Fibroblast of skin of back (primary cell): Measurements from ENCODE around the gene MYO3B. TPM values are rescaled to one million over a fixed set of nuclear protein-coding genes. Genes with fewer than 3 reads are reported as not detected.

Source experiments
- DNase-seq: peaks from one replicate; pipeline ENCODE4 v3.0.0-alpha.2; 2013
- polyA plus RNA-seq, 2 experiments: library from polyadenylated mRNA; unstranded; fragments of 120-200 nt; gene quantifications; one replicate each; pipeline ENCODE4 v1.2.1, GENCODE V29; 2013; ENCODE audit not compliant: insufficient read length in 2 of 2

The MYO3B gene, protein sequence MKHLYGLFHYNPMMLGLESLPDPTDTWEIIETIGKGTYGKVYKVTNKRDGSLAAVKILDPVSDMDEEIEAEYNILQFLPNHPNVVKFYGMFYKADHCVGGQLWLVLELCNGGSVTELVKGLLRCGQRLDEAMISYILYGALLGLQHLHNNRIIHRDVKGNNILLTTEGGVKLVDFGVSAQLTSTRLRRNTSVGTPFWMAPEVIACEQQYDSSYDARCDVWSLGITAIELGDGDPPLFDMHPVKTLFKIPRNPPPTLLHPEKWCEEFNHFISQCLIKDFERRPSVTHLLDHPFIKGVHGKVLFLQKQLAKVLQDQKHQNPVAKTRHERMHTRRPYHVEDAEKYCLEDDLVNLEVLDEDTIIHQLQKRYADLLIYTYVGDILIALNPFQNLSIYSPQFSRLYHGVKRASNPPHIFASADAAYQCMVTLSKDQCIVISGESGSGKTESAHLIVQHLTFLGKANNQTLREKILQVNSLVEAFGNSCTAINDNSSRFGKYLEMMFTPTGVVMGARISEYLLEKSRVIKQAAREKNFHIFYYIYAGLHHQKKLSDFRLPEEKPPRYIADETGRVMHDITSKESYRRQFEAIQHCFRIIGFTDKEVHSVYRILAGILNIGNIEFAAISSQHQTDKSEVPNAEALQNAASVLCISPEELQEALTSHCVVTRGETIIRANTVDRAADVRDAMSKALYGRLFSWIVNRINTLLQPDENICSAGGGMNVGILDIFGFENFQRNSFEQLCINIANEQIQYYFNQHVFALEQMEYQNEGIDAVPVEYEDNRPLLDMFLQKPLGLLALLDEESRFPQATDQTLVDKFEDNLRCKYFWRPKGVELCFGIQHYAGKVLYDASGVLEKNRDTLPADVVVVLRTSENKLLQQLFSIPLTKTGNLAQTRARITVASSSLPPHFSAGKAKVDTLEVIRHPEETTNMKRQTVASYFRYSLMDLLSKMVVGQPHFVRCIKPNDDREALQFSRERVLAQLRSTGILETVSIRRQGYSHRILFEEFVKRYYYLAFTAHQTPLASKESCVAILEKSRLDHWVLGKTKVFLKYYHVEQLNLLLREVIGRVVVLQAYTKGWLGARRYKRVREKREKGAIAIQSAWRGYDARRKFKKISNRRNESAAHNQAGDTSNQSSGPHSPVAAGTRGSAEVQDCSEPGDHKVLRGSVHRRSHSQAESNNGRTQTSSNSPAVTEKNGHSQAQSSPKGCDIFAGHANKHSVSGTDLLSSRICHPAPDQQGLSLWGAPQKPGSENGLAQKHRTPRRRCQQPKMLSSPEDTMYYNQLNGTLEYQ (N-terminal part only)
- 0.04 TPM for polyA plus RNA-seq (2013, experiment 1 of 2; ENCODE audit: insufficient read length)
- not detected for polyA plus RNA-seq (2013, experiment 2 of 2; ENCODE audit: insufficient read length)

DNA sequence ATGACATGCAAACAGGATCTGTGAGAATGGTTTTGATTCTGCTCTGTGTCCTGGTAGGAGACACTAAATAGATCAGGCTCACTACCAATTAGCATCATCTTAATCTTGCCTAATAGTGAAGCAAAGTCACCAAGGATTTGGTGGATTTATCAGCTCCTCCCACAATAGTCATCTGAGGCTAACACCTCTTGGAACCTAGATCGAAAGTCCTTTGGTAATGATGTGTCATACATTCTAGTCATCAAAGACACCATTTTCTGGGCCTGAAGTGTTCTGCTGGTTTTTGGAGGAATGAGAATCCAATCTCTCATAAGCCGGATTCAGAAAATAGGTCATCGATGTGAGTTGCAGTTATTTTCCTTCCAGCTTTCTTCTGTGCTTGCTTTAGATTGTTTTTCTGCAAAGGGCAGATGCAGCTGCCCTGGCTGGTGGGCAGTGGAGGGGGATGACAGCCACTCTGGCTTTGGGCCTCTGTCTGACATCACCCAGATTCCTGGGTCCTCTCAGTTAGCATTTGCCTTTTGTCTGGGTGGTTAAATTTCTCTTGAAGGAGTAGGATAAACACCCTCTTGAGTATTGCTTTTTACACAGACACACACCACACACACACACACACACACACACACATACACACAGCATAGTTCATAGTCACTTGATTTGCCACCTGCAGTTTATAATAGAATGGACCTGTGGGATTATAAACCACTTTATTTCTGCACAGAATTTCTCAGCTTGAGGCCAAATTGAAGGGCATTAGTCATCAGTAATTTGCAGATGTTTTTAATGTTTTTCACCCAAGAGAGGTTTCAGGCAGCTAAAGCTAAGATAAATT, at the start of gene MYO3B:
MYO3B (plus strand) TSS at position 198 of the 832 bp plus-strand sequence; CDS start at position 339, 141 bp downstream.
- DNase-seq = peak; percentile 27

DNA sequence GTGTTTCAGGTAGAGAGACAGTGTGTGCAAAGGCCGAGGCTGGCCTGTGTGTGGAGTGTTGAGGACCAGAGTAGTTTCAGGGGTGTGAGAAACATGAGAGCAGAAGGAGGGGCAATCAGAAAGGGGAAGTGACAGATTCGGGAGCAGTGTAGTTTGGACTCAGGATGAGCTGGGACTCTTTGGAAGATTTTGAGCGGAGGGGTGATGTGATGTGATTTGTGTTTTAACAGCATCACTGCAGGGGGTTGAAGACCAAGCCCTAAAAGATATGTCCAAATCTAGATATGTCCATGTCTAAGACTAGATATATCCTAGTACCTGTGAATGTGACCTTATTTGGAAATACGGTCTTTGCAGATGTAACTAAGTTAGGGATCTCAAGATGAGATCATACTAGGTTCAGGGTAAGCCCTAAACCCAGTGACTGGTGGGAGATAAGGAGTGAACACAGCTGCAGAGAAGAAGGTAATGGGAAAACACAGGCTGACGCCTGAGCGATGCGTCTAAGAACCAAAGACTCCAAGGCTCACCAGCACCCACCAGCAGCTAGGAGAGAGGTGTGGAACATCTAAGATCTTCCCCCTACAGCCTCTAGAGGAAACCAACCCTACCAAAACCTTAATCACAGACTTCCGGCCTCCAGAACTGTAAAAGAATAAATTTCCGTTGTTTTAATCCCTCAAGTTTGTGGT, 38.5 kb upstream of the MYO3B start:
- no peak for DNase-seq

DNA sequence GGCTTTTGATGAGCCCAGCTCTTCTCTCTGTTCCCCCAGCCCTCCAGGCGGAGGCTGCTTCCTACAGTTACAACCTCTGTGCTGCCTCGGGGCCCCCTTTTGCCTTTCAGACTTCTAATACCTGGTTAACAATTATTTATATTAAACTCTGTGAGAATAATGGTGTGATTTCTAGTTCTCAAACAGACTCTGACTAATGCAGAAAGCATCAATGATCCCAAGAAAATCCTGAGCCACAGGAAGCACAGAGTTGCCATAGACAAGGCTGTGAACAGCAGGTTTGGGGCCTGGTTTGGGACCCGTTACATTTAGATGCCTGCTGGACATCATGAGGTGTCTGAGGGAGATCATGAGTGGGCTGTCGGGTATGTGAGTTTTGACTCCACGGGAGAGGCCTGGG, 37.4 kb upstream of the MYO3B start:
- DNase-seq = no peak

DNA sequence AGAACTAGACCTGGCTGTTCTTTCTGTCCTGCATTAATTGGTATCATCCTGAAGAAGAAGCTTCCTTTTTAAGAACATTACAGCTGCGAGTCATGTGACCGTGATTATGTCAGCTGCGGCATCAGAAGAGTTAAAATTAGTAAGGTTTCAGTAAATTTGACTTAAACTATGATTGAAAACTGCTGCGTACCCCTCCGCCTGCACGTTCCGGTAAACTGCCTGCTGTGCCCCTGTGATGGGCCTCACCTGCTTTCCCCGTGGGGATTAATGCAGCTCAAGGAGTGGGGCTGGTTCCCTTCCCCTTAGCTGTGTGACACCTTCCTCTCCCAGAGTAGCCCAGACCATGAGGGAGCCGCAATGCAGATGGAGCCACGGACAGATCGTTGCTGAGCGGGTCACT, 36.1 kb upstream of the MYO3B start:
- no peak for DNase-seq

DNA sequence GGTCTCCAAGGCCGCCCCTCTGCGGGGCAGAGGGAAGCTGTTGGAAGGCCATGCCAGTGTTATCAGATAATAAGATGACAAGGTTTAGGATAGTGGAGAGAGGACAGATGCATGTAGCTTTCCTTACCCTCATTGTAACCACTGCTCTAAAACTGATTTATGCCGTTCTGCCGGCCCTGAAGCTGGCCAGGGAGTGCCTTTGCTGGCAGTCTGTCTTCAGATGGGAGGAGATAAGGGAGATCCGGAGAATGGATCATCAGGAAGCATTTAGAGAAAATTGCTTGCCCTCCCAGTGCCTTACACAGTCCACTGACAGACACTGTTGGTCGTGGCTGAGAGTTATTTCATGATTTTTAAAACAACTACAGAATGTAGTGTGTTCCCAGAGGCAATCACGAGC, 35.4 kb upstream of the MYO3B start:
- DNase-seq = no peak

DNA sequence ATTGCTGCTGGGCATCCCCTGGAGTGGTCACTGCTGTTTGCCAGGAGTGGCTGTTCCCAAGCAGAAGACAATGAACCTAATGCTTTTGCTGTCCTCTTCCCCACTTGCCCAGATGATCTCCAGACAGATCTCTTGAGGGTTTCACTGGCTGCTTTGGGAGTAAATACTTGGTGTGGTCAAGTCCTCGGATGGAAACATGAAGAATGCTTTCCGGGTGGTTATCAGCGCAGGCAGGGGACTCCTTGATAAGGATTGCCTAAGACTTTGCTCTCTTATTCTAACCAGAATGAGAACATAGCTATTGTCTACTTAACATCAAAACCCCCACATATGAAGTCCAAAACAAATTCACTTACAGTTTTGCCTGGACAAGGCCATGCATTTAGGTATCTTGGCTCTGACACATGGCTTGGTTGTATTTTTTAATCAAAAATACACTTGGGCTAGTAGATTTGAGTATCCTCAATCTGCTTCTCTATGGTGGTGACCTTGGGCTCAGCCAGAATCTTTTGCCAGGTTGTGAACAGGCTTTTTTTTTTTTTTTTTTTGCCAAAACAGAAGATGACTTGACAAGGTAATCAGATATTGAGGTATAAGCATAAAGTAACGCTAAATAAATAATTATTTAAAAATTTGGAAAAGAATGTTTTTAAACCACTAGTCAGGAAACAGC, 34.8 kb upstream of the MYO3B start:
- DNase-seq = no peak

GRCh38 chr2:170144761-170145160, 33.2 kb upstream of the MYO3B start:
- no peak for DNase-seq

GRCh38 chr2:170145191-170145590, 32.8 kb upstream of the MYO3B start:
- no peak for DNase-seq

DNA sequence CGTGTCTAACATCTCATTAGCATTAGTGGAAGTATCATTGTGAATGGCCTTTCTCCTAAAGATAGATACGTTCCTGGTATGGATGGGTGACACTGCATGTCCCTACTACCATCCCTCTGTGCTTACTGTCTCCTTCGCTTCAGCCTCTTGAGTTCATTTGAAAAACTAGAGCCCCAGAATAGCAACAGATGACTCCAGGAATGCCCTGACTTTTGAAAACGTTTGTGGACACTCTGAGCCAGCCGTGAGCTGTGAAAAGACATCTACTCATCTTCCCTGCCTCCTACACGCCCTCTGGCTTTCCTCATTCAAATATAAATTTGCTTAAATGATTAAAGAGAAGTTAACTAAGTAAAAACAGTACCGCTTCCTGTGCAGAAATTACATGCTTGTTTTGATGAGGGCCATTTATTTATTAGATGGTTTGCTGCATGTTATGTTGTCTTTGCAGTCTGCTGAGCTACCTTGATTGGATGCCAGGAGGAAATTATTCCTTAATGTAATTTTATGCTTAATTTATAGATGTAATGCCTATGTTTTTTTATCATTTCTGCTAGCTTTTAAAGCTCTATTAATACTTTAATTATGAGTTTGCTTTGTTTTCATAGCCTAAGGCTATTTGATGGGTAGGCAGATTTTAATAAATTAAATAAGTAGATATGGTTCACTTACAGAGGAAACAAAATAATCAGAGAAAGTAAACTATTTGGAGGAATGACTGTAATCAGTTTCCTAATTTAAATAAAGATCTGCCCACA, 32.1 kb upstream of the MYO3B start:
- DNase-seq = no peak

DNA sequence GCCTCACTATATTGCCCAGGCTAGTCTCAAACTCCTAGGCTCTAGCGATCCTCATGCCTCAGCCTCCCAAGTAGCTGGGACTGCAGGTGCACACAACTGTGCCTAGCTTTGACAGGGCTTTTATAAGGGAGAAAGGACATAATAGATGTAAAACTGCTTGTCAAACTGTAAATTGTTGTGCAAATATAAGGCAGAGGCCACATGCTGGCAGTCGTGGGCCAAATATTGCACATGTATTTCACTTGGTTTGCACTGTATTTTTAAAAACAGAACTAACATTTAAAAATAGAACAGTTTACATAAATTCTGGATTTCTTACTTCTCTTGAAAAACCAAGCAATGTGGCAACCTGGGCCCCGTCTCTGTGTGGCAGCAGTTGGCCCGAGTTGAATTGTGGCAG, 31.2 kb upstream of the MYO3B start:
- no peak for DNase-seq

GRCh38 chr2:170147576-170147975, 30.4 kb upstream of the MYO3B start:
- DNase-seq = no peak

GRCh38 chr2:170148161-170148560, 29.8 kb upstream of the MYO3B start:
- no peak for DNase-seq

DNA sequence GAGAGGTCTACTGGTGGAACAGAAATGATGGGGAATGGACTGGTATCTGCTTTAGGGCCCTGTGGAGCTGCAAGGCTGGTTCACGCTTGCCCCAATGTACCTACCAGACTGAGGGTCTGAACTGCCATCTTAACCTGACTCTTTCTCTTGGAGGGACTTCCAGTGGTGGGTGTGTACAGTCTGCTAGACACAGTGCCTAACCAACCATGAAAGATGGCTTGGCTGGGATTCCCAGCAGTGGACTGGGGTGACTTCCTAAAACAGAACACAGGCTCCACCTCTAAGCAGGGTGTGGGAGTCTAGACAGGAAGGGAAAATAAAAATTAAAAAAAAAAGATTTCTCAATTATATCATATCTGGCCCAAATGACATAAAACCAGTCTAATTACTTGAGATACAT, 25.5 kb upstream of the MYO3B start:
- no peak for DNase-seq

- DNase-seq = peak; percentile 55
Observed at GRCh38 chr2:170155022-170155722, 22.8 kb upstream of the MYO3B start.

DNA sequence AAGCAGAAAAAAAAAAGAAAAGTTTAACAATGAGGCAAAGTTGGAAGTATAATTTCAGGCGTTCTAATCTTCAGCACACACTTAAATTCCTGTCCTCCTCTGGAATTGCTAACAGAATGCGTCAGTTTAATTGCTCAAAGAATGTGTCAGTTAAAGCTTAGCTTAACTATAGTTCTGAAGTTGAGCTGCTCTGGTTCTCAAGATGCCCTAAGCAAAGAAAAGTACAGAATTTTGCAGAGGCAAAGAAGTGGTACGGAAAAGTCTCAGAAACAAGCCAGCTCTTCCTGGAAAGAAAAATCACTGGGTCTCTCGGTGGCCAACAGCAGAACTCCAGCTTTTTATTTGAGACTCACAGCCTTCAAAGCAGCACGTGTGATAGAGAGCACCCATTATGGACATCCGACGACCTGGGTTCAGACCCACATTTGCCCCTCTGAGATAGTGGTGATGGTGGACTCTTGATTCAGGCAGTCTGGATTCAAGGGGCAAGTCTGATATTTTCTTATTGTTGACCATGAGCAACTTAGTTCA, 22.2 kb upstream of the MYO3B start:
- peak; percentile 38 for DNase-seq

DNA sequence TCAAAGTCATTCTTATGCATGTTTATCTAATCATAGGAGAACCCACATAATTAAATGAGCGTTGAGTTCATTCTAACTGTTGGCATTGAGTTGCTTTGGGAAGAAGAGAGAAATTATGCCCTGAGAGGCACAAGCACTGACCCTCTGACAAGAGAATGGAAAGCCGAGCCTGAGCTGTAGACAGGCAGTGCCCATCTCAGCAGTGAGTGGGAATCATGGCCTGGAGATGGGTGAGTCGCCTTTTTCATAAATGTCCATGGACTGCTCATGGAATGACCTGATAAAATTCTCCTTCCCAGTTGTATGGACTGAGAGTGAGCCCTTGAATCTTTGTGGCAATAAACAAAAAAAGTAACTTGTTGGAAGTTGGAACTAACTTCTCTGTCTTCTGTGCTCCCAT, 21.4 kb upstream of the MYO3B start:
- no peak for DNase-seq

GRCh38 chr2:170157025-170157684, 20.8 kb upstream of the MYO3B start:
- DNase-seq = peak; percentile 50

DNA sequence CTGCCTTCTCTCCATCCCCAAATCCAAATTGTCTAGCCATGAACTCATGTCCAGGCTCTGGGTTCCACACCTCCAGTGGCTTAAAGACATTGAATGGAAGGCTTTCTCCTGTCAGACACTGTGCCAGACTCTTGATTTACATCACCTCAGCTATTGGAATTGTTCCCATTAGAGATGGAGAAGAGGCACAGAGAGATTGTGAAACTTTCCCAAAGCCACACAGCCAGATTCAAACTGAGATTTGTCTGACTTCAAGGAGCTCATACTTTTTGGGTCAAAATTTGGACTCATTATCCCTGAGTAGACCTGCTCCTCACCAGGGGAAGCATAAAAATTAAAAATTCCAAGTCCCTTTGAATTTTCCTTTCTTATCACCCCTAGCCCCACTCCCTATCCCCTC, 18.9 kb upstream of the MYO3B start:
- no peak for DNase-seq
